ENCODE measurements around the gene BICD2.

DNA sequence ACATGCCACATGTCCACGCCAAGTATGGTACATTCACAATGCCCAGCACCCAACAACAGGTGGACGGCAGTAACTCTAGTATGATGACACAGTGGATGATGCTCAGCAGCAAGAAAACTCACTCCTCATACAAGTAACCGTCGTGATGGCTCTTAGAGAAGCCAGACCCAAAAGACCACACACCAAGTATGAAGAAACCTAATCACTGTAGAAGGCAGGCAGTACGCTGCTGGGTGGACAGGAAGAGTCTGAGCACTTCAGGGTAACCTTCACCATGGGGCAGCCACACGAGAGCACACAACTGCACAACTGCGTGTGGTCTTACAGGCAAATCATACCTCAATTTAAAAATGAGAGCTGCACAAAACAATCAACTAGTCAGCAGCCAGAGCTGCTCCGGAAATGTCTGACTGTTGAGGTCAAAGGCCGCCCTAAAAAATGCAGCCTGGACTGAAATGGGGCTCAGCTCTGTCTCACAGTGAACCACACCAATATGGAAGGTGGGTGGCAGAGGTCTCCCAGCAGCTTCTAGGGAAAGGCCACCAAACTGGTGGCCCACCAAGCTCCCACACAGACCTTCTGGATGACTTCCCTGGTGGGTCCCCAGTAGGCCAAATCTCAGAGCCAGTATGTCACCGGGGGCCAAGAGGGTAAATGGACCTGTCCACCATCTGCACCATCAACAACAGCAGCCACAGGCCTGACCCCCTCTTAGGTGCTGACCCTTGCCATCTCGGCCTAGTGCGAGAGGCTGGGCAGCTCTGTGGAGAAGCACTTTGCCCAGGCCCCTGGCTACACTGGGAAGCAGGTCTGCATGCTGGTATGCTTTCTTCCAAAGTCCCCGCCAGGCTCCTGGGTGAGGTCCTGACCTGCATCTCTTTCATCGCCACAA lies 17.8 kb downstream of the BICD2 start:
- TF ChIP-seq ZFP3 (CRISPR knock-in tag; IDR thresholded peaks at IDR 0.05) (no peak), GLIS3 (CRISPR knock-in tag; IDR thresholded peaks at IDR 0.05) (no peak), ZFP30 (CRISPR knock-in tag; IDR thresholded peaks at IDR 0.05) (no peak), TCF4 (CRISPR knock-in tag; IDR thresholded peaks at IDR 0.05; ENCODE audit: borderline replicate concordance) (no peak)
- TF ChIP-seq, protein P1, sequence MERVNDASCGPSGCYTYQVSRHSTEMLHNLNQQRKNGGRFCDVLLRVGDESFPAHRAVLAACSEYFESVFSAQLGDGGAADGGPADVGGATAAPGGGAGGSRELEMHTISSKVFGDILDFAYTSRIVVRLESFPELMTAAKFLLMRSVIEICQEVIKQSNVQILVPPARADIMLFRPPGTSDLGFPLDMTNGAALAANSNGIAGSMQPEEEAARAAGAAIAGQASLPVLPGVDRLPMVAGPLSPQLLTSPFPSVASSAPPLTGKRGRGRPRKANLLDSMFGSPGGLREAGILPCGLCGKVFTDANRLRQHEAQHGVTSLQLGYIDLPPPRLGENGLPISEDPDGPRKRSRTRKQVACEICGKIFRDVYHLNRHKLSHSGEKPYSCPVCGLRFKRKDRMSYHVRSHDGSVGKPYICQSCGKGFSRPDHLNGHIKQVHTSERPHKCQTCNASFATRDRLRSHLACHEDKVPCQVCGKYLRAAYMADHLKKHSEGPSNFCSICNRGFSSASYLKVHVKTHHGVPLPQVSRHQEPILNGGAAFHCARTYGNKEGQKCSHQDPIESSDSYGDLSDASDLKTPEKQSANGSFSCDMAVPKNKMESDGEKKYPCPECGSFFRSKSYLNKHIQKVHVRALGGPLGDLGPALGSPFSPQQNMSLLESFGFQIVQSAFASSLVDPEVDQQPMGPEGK (CRISPR knock-in tag; IDR thresholded peaks at IDR 0.05; ENCODE audit: borderline replicate concordance) = no peak

Measured in SK-N-SH treated with all-trans-retinoic acid at 6 μM for 48 hours (cell line).